Measurements from ENCODE around the gene CCDC14. TPM values are rescaled to one million over a fixed set of nuclear protein-coding genes. Genes with fewer than 3 reads are reported as not detected.
"Not testable (repeated sequence)": the region's sequence is repeated elsewhere in the genome, so short reads cannot be mapped to it uniquely, and the experiment has no call there.

CCDC14 gene
- total and polyA plus RNA-seq, 2 of the 4 experiments (the other 2 are of a cell fraction), result 82.1 to 109 TPM

DNA sequence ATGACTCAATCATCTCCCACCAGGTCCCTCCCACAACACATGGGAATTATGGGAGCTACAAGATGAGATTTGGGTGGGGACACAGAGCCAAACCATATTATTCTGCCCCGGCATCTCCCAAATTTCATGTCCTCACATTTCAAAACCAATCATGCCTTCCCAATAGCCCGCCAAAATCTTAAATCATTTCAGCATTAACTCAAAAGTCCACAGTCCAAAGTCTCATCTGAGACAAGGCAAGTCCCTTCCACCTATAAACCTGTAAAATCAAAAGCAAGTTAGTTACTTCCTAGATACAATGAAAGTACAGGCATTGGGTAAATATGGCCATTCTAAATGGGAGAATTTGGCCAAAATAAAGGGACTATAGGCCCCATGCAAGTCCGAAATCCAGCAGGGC, 70.9 kb downstream of the CCDC14 start:
- in situ Hi-C loops (cut with MboI; ENCODE audit: low sequenced_read_pairs); H2BK120ac ChIP-seq (ENCODE audit: low read depth, low read length); H2BK20ac ChIP-seq (ENCODE audit: low read depth, low read length); intact Hi-C loops (cut with micrococcal nuclease); H3K79me1 ChIP-seq (ENCODE audit: low read depth in 1 of 2, low read length in 2 of 2); H4K8ac ChIP-seq (ENCODE audit: low read depth in 2 of 2, low read length in 2 of 2); H2AFZ ChIP-seq (replicated peaks; ENCODE audit: low read length, poor library complexity); H3K56ac ChIP-seq (ENCODE audit: extremely low read depth, insufficient read depth, low read length); H2AK9ac ChIP-seq (replicated peaks; ENCODE audit: low read depth, low read length, poor library complexity); H3K4me2 ChIP-seq (ENCODE audit: low read depth, low read length); H3K9me1 ChIP-seq (ENCODE audit: insufficient read depth, low read length); H4K91ac ChIP-seq (ENCODE audit: insufficient read depth, low read depth, low read length); H3K14ac ChIP-seq (replicated peaks; ENCODE audit: low read depth, low read length); H3K9ac ChIP-seq (ENCODE audit: low read depth, low read length); H3K36me3 ChIP-seq (ENCODE audit: control insufficient read depth, insufficient read depth, low read length); H3K4ac ChIP-seq (ENCODE audit: low read depth, low read length); H2BK5ac ChIP-seq (ENCODE audit: low read depth, low read length, poor library complexity, severe bottlenecking); H3K27ac ChIP-seq (ENCODE audit: insufficient read depth, low read length); BruUV-seq (replicated peaks); H3K23ac ChIP-seq (ENCODE audit: low read depth, low read length); H2BK15ac ChIP-seq (ENCODE audit: low read depth, low read length); H3K9me3 ChIP-seq (ENCODE audit: control insufficient read depth, insufficient read depth, low read length); ATAC-seq (ENCODE audit: low read depth); DNase-seq; H4K20me1 ChIP-seq (ENCODE audit: insufficient read depth, low read length); H3K18ac ChIP-seq (ENCODE audit: low read depth, low read length); dilution Hi-C loops (cut with HindIII; ENCODE audit: low sequenced_read_pairs, unreplicated experiment); CTCF ChIA-PET; H3K4me3 ChIP-seq (ENCODE audit: insufficient read depth, low read depth, low read length); H3K4me1 ChIP-seq (ENCODE audit: control insufficient read depth, insufficient read depth, low read length); POLR2A ChIA-PET (ENCODE audit: unreplicated experiment); H2AK5ac ChIP-seq (ENCODE audit: low read depth, low read length); H3K27me3 ChIP-seq (ENCODE audit: control insufficient read depth, insufficient read depth, low read length); H4K5ac ChIP-seq (ENCODE audit: low read depth, low read length): not testable (repeated sequence)
- WGBS, 2 experiments (ENCODE audit: extremely low coverage in 2 of 2, insufficient read length in 1 of 2), result no CpG with 5 or more reads among the region's 3 CpGs
